Erythroblast (primary cell): ENCODE data around the gene SLC25A6.

ENCODE experiments used
- GATA1 ChIP-seq: IDR thresholded peaks from 2 replicates; pipeline ENCODE4 v1.6.1; 2011; ENCODE audit warnings: low read depth, mild to moderate bottlenecking, control low read depth, low read length, moderate library complexity
- POLR2A ChIP-seq: IDR thresholded peaks from 2 replicates; pipeline ENCODE4 v1.6.1; 2011; ENCODE audit warnings: mild to moderate bottlenecking, low read length

- TF ChIP-seq POLR2A (no peak), GATA1 (no peak)
These were observed 23.6 kb downstream of the SLC25A6 start for GRCh38 chrX:1368385-1368698.
